ENCODE results near the gene RPSA.
A peak's percentile ranks its signal among the peaks of the same experiment; 100 is the strongest.
"Not testable (repeated sequence)": the region's sequence is repeated elsewhere in the genome, so short reads cannot be mapped to it uniquely, and the experiment has no call there.

RPSA gene

DNA sequence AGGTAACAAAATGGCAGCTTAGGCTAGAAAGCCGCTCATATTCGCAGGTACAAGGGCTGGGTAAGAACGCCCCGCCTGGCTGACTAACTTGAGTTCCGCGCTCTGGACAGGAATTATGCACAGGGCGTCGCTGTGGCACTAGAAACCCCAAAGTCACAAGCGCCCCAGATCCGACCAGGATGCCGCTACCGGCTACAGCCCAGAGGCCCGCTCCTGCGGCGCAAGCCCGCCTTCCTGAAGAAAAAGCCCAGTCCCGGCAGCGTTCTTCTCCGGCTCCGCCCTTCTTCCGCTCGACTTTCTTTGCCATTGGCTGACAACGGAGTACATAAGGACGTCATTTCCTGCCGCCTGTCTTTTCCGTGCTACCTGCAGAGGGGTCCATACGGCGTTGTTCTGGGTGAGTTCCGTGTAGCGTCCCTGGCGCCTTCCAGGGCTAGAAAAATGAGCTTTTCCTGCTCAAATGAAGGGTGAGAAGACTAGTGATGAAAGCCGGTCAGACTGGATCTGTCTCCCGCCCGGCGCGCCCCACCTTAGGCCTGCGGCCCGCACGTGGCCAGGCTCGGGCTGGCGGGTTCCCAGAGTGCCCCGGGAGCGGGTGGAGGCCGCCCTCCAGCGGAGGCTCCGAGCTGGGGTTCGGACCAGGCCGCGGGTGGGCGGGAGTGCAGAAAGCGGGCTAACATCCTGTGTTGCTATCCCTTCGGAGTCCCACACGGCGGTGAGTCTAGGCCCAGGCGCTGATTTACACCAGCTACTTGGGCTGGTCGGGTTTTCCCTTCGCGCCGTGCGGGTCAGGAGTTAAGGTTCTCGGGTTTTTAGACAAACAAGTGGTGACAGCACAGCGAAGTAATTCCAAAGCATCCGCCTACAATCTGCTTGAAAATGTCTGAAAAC, at the start of gene RPSA:
TSS of gene RPSA (plus strand) at position 353 of the 891 bp plus-strand sequence. CDS start 934 bp downstream, outside the sequence.
- DNase-seq: peak; percentile 89 to 99 (median 96)
- intact Hi-C loops (cut with DNase I): no loop called here

DNA sequence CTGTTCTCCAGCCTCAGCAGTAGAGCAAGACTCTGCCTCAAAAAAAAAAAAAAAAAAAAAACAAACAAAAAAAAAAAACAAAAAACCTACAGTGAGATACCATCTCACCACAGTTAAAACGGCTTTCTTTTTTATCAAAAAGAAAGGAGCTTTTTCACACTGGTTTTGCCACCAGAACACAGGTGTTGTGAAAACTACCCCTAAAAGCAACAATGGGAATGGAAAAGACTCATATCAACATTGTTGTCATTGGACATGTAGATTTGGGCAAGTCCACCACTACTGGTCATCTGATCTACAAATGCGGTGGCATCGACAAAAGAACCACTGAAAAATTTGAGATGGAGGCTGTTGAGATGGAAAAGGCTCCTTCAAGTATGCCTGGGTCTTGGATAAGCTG, 48.2 kb upstream of the RPSA start:
- no peak for DNase-seq
- intact Hi-C loops (cut with DNase I): no loop called here

DNA sequence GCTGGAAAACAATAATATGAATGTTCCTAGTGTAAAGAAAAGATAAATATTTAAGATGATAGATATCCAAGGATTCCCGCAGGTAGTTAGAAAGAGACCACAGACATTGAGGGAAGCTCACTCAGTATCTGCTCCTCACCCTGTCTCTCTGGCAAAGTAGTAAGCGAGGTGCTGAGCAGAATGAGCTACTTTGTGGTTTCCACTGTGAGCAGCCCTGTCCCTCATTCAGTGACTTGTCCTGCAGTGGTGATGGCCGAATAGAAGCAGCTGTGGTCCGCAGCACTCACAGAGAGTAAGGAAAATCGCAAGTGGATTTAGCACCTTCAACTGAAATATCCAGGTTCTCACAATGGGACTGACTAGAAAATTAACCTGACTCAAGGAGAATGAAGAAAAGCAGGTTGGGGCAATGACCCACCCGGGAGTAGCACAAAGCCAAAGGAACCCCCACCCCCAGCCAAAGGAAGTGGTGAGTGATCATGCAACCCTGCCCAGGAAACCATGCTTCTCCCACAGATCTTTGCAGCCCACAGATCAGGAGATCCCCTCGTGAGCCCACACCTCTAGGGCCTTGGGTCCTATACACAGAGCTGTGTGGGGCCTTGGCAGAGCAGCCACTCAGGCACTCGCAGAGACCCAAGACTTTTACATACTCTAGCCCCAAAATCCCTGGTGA, 45.1 kb upstream of the RPSA start:
- no peak for DNase-seq
- intact Hi-C loops (cut with DNase I): no loop called here

DNA sequence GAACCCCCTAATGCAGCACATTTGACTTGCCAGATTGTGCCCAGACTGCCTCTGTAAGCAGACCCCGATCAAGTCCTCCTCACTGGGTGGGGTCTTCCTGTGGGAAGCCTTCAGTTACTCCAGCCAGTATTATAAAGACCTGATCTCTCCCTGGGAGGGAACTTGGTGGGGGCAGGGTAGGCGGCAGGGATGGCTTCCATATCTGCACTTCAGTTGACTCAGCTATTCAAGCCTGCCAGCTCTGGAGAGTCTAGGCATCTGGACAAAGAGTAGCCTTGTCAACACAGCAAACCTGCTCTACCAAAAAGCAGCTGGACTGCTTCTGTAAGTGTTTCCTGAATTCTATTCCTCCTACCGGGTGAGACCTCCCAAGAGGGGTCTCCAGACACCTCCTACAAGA, 44.3 kb upstream of the RPSA start:
- intact Hi-C loops (cut with DNase I): no loop called here
- no peak for DNase-seq

DNA sequence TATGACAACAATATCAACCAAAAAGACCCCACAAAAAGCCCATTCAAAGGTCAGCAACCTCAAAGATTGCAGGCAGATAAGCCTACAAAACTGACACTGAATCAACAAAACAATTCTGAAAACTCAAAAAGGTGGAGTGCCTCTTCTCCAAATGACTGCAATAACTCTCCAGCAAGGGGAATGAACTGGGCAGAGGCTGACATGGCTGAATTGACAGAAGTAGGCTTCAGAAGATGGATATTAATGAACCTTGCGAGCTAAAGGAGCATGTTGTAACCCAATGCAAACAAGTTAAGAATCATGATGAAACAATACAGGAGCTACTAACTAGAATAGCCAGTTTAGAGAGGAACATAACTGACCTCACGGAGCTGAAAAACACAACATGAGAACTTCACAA, 43.7 kb upstream of the RPSA start:
- DNase-seq: no peak
- intact Hi-C loops (cut with DNase I): no loop called here

DNA sequence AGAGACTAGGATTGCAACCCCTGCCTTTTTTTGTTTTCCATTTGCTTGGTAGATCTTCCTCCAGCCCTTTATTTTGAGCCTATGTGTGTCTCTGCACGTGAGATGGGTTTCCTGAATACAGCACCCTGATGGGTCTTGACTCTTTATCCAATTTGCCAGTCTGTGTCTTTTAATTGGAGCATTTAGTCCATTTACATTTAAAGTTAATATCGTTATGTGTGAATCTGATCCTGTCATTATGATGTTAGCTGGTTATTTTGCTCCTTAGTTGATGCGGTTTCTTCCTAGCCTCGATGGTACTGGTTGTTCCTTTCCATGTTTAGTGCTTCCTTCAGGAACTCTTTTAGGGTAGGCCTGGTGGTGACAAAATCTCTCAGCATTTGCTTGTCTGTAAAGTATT, 36.1 kb upstream of the RPSA start:
- intact Hi-C loops (cut with DNase I); DNase-seq: not testable (repeated sequence)

DNA sequence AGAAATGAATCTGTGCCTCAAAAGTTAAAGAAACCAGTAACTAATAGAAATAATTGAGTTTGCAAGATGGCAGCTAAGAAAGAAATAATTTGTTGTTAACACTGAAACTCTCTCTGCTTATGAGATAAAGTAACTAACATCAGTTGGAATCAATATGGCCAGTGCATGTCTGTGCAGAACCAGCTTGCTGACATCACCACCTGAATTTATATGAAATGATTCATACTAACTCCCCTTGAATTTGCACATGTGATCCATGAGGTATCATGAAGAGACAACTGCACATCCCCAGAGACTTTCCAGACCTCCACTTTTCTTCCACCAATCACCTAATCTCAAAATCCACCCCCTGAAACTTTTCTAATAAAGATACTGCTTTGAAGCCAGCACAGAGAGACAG, 33.7 kb upstream of the RPSA start:
- intact Hi-C loops (cut with DNase I): no loop called here
- no peak for DNase-seq

DNA sequence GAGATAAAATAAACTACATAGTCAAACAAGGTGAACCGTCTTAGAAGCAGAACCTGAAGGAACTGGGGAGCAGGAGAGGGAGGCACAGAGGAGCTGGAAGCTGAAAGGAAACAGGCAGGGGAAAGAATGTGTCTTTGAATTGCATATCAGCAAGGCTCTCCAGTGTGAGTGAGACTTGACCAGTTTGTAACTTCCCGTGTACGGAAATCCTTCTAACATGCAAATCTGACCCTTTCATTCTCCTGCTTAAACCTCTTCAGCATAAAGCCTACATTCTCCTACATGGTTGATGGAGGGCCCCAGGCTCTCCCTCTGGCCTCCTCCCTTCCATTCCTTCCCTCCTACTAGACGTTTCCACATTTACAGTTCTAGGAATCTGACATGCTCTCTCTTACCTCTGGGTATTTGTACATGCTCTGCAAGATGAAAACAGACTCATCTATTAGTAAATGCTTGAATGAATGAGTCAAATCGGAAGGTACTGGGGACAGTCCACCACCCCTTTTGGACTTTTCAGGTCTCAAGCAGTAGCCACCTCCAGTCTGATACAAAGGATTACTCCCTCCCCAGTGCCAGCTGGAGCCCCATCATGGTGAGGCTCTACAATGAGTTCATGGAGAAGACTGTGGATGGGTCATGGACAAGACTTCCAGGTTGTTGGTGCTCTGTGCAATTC, 29.4 kb upstream of the RPSA start:
- intact Hi-C loops (cut with DNase I): no loop called here
- no peak for DNase-seq

DNA sequence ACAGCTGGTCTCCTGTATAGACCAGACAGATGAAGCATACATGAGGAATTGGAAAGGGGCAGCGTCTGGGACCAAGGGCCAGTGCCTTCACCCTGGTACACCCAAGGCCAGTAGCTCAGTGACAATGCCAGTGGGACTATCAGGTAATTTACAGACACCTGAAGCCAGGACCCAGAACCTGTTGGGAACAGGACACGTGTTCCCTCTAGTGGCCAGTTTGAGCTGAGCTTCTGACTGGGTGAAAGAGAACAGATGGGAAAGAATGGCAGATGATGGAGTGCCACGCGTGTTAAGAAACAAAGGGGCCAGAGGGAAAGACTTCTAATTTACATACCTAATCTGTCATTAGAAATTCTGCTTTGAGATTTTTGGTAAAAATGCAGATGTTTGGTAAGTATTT, 28.4 kb upstream of the RPSA start:
- DNase-seq: peak in 29 of 42 donors; percentile 6 to 78 (median 24)

DNA sequence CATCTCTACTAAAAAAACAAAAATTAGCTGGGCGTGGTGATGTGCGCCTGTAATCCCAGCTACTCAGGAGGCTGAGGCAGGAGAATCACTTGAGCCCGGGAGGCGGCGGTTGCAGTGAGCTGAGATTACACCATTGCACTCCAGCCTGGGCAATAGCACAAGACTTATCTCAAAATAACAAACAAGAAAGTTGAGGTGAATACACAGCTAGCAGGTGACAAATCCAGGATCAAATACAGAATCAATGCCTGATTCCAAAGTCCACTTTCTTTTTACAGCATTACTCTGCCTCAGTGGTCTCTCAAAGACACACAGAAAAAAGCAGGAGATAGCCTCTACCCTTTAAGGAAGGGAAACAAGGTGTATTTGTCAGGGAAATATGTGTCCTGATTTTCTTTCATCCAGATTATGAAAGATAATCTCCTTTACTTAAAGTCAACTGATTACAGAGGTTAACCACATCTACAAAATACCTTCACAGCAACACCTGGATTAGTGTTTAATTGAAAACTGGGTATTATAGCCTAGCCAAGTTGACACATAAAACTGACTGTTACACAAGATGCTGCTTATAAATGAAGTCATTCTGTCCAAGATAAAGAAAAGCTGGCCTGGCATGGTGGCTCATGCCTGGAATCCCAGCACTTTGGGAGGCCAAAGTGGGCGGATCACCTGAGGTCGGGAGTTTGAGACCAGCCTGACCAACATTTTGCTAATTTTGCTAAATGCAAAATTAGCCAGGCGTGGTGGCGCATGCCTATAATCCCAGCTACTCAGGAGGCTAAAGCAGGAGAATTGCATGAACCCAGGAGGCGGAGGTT, 27.4 kb upstream of the RPSA start:
- no peak for DNase-seq
- intact Hi-C loops (cut with DNase I): no loop called here

More for the DNA sequence above, 28.4 kb upstream of the RPSA start:
- intact Hi-C loops (cut with DNase I): no loop called here

DNA sequence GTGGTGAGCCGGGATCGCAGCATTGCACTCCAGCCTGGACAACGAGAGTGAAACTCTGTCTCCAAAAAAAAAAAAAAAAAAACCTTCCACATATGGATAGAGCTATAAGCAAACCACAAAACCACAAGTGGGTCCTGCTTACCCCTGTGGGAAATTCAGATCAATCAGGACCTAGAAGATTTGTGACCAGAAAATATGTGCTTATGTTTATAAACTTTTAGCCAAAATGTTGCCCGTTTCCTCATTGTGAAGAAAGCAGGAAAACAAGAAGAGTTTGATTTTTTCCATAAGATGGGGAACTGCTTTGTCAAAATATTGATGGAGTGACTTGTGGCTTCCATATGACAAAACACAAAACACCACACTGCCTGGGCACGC, 26.8 kb upstream of the RPSA start:
- intact Hi-C loops (cut with DNase I): no loop called here
- DNase-seq: no peak

DNA sequence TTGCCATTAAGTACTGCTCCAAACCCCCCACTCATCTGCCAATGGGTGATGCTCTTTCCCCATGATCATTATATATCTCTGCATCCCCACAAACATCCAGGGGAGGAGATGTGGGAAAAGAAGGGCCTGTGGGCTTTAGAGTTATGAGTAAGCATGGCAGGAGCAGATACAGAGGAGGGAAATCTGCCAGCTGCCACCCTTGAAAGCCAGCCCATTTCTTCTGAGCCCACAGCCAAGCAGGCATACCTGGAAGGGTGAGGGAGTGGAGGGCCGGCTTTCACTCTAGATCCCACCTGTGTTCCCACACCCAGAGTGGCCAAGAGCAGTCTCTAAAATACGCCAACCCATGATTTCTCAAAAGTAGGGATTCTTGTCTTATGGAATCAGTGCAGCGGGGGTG, 25.1 kb upstream of the RPSA start:
- peak in 1 of 42 donors; percentile 28 for DNase-seq
- intact Hi-C loops (cut with DNase I): no loop called here

DNA sequence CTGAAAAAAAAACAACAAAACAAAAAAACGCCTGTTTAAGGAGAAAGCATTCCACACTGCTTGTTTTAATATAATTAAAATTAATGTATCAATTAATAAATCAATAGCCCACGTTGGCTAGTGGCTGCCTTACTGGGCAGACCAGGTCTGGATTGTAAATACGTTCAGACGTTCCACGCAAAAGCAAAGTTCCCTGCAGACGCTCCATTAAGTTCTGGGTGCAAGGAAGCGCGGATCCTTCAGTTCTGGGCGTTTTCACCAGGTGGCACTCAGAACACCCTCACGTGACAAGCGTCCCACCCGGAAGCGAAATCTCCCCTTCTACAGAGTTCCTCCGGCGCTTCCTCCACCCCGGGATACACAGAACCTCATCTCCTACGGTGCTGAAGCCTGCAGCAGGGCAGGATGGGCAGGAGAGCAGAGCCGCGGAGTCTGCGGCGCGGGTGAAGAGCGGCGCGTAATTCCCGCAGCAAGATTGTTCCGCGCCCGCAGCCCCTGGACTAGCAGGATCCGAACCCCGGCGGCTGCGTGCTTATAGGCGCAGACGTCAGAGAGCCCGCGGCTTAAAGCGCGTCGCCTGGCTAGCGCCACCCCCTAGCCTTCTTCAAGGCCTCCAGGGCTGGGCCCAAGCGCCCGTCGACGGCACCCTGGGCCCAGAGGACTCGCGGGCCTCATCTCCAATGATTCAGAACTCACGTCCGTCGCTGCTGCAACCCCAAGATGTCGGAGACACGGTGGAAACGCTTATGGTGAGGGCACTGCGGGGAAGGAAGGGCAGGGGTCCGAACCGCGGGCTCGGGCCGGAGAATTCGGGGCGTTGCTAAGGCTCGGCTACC, 23.3 kb upstream of the RPSA start, which contains the start of gene SLC25A38:
TSS of gene SLC25A38 (plus strand) at position 326 of the 836 bp plus-strand sequence. CDS start at position 681, 355 bp downstream.
- intact Hi-C loops (cut with DNase I): no loop called here
- DNase-seq: peak; percentile 69 to 96 (median 89)

DNA sequence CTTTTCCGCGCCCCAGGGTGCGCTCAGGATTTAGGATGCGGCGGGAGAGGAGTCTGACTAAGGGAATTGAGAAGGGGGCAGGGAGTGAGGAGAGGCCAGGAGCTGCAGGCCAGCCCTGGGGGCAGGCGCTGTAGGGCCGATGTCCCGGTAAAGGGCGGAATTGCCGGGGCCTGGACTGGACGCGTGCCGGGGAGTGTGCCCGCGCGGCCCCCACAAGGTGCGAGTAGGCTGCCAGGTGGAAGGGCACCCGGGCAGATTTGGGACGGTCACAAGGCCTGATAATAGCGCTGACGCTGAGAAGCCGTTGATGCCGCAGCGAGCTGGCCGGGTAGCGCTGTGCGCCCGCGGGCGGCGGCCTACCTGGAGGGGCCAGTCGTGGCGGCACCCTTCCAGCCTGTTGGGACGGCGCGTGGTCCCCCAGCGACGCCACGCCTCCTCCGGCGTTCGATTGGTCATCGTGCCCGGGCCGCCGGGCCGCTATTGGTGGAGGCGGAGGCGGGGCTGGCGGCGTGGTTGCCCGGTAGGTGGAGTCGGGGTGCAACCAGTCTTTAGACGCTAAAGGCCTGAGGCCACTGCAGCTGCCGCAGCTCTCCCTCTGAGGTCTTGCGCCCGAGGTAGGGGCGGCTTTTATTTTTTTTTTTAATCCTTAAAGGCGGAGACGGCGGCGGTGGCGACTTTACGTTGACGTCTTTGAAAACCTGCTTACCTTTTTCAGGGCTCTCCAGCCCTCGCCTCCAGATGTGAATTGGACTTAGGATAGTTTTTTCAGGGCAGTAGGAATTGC, 22.4 kb upstream of the RPSA start:
- peak; percentile 85 to 98 (median 96) for DNase-seq
- intact Hi-C loops (cut with DNase I): no loop called here

DNA sequence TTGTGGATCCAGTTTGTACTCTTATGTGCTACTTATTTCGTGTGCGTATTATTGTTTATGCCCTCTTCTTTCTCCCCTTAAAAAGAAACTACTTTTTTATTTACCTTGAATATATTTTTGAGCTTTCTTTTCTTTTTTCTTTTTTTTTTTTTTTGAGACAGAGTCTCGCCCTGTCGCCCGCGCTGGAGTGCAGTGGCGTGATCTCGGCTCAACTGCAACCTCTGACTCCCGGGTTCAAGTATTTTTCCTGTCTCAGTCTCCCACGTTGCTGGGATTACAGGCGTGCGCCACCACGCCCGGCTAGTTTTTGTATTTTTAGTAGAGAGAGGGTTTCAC, 21.9 kb upstream of the RPSA start:
- DNase-seq: no peak
- intact Hi-C loops (cut with DNase I): no loop called here

DNA sequence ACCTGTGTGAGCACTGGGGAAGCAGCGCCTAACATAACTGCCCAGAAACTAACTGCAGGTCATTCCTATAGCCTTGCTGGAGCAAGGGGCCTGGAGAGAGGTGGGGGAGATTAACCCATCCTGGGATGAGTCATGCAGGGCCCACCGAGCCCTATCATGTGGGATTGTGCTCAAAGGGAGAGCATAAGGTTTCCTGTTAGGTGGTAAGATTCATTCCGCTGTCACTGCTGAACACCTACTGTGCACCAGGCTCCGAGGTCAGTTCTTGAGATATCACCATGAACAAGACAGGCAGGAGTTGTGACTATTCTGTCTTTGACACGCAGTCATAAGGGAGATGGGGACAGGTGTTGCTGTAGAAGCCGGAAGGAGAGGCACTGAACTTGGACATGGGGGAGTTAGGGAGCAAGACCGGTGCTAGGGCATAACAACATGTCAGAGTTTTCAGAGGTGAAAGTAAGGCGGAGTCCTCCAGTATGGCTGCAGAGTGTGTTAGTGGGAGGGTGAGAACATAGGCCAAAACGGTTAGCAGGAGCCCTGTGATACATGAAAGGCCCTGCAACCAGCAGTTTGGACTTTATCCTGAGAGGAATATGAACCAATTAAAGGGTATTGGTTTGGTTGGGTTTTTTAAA, 20.9 kb upstream of the RPSA start:
- no peak for DNase-seq
- intact Hi-C loops (cut with DNase I): no loop called here

DNA sequence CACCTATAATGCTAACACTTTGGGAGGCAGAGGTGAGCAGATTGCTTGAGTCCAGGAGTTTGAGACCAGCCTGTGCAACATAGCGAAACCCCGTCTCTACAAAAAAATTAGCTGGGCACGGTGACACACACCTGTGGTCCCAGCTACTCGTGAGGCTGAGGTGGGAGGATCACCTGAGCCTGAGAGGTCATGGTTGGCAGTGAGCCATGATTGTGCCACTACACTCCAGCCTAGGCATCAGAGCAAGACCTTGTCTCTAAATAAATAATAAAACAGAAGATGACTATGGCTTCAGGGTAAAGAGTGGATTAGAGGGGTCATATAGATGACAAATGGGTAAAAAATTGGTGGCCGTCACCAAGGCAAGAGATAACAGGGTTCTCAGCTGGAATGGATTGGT, 20.2 kb upstream of the RPSA start:
- no peak for DNase-seq
- intact Hi-C loops (cut with DNase I): no loop called here

Data from head of caudate nucleus (tissue), 42 donors.